Endothelial cell of hepatic sinusoid (primary cell): ENCODE measurements around the gene OGFOD3.
"Not testable (repeated sequence)": the region's sequence is repeated elsewhere in the genome, so short reads cannot be mapped to it uniquely, and the experiment has no call there.

Source experiments
- in situ Hi-C: cut with HindIII; loops from 2 replicates; pipeline ENCODE4 v1.10.0; 2017; ENCODE audit warnings: low sequenced_read_pairs

Gene OGFOD3

DNA sequence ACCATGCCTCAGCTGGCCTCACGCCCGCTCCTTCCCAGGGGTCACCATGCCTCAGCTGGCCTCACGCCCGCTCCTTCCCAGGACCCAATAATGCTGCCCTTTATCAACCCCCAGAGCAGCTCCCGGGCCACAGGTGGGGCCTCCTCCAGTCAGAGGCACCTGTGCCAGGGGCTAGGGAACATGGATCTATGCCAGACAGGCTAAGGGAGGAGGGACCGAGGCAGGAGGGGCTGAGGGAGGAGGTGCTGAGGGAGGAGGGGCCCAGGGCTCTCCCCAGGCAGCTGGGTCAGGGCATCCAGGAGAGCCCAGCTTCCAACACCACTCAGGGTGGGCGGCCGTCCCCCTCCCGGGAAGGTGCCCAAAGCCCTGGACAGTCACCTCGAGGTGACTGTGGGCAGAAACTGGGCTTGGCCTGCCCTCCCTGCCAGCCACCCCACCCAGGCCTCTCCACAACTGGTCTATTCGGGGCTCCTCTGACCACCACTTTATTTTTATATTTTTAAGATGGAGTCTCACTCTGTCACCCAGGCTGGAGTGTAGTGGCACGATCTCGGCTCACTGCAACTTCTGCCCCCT, 27.4 kb downstream of the OGFOD3 start:
- in situ Hi-C loops, result no loop called here

DNA sequence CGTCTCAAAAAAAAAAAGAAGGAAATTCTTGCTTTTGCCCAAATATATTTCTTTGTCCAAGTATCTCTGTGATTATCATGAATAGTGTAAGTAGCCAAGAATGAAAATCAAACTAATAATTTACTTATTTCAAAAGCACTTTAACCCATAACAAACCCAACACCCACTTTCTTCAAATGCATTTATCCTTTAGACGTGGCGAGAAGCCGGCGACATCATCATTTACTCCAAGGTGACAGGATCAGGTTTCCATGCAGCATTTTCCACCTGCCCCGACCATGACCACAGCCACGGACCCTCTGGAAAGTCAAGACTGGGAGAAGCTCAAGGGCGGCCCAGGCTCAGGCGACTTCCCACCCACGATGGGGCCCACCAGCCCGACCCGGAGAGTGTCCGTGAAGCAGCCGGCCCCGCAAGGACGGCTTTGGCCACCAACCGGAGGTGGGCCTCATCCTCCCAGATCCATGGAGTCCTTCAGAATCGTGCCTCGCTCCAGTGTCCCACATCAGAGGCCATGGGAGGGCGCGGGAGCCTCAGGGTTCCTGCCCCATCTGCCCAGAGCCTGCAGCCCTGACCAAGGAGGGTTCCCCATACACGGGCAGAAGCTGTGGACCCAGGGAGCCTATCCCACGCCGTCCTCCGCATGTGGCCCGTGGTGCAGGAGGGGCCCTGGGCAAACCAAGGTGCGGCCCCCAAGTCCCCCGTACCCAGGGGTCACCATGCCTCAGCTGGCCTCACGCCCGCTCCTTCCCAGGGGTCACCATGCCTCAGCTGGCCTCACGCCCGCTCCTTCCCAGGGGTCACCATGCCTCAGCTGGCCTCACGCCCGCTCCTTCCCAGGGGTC, 28.1 kb downstream of the OGFOD3 start:
- in situ Hi-C loops, result no loop called here

DNA sequence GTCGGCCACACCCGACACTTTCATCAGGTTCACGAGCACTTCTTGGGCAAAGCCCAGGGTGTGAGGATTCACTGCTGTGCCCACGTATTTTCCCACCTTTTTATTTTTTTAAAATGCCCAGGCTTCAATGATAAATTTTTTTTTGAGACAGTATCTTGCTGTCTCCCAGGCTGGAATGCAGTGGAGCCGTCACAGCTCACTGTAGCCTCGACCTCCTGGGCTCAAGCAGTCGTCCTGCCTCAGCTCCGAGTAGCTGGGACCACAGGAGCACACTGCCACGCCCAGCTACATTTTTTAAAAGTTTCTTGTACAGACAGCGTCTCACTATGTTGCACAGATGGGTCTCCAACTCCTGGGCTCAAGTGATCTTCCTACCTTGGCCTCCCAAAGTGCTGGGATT, 29.0 kb downstream of the OGFOD3 start:
- in situ Hi-C loops, result no loop called here

DNA sequence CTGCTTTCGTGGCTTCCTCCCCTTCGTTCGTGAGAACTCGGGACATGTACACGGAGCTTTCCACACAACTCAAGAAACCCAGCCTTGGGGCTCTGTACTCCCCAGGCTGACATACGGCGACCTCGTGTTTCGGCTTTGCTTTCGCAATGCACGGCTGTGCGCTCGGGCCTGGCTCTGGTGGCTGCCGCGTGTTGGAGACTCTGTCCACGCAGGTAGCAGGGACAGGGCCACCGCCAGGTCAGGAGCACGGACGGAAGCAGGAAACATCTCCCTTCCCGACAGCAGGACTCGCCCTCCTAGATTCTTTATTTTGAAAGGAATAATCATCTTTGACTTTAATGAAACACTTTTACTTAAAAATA, 29.5 kb downstream of the OGFOD3 start:
- in situ Hi-C loops, result no loop called here

DNA sequence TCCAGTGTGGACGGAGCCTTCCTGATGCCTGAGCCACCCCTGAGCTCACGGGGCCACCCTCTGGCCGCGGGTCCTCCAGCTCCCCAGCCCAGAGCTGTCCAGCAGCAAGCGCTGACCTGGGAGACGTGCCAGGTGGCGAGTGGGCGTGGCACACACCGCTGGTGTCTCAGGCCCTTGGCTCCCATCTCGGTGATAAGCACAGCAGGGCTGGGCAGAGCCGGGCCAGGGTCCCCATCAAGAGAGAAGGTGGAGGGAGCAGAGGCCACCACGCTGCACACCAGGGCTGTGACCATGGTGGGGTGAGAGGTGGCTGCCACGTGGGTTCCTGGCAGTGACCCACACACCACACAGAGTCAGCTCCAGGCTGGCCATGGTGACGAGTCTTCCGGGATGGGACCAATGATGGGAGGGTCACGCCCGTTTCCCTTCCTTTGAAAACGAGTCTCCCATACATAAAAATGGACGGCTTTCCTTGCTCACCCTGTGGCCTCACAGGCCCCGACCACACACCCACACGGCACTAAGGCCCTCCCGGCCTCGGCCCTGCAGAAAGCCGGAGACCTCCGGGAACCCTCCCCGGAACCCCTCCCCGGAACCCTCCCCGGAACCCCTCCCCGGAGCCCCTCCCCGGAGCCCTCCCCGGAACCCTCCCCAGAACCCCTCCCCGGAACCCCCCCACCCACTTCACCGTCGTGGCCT, 30.0 kb downstream of the OGFOD3 start:
- in situ Hi-C loops, result no loop called here

DNA sequence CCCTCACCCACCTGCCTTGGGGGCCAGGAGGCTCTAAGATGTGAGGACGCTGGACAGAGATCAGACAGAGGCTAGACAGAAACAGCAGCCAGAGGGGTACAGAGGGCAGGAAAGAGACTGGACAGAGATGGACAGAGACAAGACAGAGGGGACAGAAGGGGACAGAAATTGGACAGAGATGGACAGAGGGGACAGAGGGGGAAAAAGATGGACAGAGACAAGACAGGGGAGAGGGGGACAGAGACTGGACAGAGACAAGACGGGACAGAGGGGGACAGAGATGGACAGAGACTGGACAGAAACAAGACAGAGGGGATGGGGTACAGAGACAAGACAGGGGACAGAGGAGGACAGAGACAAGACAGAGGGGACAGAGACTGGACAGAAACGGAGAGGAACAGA, 30.7 kb downstream of the OGFOD3 start:
- in situ Hi-C loops, result no loop called here

DNA sequence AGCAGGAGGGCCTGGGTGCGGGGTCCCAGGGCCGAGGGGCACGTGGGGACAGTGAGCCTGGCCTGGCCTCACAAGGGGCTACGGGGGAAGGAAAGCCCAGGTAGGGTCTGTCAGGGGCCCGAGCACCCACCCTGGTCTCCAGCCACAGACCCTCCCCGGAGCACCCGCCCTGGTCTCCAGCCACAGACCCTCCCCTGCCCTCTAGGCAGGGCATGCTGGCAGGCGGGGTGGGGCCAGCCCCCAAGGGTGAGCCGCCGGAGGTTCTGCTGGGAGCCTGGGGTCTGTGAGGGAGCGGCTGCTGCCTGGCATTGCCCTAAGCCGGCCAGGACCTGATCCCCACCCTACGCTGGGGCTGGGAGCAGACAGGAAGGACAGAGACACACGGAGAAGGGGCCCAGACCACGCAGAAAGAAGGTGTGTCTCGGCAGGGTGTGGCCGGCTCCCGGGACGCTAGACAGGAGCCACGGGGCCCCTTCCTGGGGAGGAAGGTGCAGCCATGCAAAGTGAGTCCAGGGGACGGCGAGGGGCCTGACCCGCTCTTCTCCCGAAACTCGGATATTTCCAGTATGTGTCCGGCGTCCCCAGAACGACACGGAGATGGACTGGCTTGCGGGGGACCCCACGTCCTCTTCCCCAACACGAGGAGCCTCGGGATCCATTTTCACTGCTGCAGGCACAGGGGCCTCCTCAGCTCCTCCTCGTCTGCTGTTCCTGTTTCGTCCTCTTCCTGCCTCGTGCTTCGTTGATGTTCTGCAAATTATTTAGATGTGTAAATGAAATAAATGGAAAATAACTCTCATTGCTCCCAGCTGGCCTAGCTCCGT, 31.3 kb downstream of the OGFOD3 start:
- in situ Hi-C loops, result no loop called here

DNA sequence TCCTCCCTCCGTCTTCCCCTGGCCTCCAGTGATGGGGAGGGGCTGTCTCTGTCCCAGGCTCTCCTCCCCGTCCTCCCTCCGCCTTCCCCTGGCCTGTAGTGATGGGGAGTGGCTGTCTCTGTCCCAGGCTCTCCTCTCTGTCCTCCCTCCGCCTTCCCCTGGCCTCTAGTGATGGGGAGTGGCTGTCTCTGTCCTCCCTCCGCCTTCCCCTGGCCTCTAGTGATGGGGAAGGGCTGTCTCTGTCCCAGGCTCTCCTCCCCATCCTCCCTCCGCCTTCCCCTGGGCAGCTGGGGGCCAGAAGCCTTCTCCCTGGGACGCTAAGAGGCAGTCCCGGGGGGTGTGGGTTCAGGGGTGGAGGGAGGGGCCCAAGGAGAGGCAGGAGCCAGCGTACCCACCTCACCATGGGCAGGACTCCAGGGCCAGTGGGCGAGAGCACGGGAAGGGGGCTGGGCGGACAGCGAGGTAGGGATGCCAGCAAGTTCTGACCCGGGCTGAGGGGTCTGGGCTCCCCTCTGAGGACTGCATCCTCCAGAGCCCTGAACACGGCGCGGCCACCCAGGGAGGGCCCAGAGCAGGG, 32.0 kb downstream of the OGFOD3 start:
- in situ Hi-C loops, result no loop called here

DNA sequence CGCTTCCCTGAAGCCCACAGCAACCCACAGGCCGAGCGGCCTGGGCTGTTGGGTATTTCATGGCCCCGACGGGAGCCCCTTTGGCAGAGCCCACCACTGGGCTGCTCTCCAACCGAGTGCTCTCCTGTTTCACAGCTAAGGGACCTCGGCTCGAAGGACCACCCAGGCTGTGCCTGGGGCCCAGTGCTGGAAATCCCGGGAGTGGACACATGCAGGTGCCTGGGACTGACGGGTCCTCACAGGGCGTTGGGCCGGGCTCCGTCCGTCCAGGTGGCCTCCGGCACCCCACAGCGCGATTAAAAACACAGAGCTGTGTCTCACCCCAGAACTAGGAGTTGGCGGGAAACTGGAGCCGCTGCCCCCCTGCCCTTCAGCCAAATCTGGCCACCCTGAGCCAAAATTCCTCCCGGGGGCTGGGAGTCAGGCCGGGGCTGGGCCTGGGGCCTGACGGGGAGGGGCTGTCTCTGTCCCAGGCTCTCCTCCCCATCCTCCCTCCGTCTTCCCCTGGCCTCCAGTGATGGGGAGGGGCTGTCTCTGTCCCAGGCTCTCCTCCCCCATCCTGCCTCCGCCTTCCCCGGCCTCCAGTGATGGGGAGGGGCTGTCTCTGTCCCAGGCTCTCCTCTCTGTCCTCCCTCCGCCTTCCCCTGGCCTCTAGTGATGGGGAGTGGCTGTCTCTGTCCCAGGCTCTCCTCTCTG, 32.7 kb downstream of the OGFOD3 start:
- in situ Hi-C loops, result no loop called here

DNA sequence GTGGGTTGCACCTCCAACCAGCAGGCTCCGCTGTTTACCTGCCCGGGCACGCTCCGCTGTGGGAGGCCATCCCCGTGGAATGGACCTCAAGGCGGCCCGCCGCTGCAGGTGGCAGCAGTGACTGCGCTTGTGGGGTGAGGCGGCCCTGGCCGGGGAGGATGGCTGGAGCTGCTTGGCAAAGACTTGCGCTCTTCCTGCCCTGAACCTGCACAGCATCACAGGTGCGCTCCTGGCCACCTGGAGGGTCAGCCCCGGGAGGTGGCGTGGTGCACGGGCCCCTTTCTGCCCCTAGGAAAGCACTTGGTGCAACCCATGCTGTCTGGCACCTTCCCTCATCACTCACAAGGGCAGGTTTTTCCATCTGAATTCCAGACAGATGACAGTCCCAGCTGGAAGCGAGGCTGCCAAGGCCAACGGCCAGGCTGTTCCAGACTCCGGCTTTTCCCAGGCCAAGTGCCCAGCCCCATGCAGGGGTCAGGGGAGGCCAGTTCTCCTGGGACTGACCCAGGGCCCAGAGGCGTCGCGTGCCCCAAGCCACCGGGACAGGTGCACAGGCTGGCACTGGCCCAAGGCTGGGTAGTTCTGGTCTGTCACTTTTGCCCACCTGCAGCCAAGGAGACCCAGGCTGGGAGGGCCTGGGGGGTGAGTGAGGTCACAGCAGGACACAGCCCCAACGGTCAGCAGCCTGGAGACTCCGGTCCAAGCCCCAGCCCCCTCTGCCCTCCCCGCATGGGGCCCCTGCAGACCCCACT, 33.5 kb downstream of the OGFOD3 start:
- in situ Hi-C loops, result no loop called here

DNA sequence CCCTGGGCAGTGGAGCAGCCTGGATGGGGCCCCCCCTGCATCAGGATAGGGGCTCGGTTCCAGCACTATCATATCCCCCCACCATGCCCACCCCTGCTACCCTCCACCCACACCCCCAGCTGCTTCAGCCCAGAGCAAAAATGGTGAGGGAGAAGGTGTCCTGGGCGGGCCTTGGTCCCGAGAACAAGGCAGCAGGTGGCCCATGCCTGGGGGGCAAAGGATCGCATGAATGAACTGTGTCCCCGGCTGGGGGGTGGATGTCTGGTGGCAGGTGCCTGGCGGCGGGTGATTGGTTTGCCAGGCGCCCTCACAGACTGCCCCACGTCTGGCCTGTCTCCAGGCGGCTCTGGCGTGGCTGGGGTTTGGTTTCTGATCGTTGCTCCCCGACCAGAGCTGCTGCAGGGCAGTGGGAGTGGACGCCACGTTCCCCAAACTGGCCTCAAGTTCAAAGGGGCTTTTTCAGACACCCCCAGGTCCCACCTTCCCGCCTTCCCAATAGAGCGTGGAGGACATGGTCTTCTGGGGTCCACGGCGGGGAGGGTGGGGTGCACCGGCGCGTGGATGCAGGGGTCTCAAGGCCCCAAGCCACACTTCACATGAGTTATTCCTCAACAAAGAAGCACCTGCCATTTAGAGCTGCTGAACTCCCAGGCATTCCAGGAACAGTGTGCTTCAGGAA, 34.2 kb downstream of the OGFOD3 start:
- in situ Hi-C loops, result no loop called here

DNA sequence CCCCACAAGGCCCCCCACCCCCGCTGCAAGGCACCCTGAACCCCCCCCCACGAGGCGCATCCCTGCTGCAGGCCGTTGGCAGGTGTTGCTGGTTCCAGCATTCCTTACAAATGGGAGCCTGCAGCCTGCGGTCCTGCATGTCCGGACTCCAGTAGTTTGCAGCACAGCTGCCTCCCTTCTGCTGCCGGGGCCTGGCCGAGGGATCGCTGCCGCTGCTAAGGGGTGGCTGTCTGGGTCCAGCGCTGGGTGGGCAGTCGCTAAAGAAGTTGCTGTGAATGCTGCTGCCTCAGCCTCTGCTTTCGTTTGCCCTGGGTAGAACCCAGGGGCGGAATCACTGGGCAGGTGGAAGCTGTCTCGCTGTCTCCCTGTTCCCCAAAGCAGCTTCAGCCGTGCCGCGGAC, 35.0 kb downstream of the OGFOD3 start:
- in situ Hi-C loops, result no loop called here

DNA sequence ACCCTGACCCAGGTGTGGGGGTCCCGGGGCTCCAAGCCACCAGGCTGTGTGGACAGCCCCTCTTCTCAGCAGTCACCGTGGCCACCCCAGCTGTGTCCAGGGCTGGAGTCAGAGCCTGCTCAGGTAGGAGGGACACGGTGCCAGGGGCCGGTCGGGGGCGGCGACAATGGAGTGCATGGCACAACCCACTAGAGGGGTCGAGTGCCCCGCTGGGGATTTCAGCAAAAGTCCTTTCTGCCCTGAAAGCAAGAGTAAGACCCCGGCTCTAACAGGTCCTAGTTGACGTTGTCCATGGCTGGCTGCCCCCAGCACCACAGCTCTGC, 35.5 kb downstream of the OGFOD3 start:
- in situ Hi-C loops, result no loop called here

DNA sequence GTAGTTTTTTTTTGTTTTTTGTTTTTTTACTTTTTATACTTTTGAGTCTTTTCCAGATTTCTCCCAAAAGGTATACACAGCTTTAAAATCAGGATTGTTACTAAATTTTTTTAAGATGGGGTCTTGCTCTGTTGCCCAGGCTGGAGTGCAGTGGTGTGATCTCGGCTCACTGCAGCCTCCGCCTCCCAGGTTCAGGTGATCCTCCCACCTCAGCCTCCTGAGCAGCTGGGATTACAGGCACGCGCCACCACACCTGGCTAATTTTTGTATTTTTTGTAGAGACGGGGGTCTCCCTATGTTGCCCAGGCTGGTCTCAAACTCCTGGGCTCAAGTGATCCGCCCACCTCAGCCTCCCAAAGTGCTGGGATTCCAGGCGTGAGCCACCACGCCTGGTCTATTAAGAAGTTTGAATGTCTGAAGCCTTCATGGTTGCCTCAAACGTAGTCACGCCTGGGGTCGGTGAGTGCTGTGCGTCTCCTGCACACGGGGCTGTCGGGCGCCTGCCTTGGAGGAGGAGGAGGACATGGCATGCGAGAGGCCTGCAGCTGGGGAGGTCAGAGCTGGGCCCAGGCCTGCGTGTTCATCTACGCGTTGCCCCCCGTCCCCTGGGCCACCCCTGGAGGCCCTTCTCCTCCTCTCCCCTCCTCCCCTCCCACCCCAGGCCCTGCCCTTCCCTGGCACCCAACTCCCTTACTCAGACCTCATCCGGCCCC, 36.0 kb downstream of the OGFOD3 start:
- in situ Hi-C loops, result not testable (repeated sequence)

DNA sequence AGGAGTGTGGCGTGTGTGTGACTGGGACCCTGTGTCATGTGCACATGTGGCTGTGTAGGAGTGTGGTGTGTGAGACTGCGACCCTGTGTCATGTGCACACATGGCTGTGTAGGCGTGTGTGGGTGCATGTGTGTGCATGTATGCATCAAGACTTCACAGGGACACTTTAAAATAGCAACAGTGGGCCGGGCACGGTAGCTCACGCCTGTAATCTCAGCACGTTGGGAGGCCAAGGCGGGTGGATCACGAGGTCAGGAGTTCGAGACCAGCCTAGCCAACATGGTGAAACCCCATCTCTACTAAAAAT, 36.7 kb downstream of the OGFOD3 start:
- in situ Hi-C loops, result not testable (repeated sequence)

DNA sequence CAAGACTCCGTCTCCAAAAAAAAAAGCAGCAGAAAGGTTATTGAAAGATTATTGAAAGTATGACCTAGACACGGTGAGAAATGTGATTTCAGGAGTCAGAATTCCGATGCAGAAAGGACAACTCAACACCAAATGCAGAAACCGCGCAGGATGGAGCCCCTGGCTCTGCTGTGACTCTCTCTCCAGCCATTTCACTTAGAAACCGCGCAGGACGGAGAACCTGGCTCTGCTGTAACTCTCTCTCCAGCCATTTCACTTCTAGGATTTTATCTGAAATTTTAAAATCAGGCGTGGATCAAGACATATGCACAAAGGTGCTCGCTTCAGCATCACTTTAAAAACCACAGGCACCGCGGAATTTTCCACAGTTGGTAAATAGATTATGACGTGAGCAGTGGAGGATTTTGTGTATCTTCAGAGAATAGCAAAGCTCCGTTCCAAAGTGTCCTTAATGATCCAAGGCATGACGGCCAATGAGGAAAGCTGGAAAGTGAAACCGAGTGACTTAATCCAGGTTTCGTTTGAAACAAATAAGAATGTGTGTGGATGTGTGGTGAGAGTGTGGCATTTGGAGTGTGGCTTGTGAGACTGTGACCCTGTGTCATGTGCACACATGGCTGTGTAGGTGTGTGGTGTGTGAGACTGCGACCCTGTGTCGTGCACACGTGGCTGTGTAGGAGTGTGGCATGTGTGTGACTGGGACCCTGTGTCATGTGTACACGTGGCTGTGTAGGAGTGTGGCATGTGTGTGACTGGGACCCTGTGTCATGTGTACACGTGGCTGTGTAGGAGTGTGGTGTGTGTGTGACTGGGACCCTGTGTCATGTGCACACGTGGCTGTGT, 37.3 kb downstream of the OGFOD3 start:
- in situ Hi-C loops, result no loop called here

DNA sequence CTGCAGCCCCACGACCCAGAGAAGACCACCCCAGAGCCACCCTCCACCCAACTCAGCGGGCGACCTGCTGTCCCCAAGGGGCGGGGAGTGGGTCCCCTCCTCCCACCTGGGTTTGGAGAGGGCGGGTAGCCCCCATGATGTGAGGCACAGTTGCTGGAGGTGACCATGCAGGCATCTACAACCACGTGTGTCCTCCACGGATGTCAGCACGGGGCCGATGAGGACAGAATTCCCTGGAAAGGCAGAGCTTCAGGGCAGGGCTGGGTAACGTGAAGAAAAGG, 39.7 kb downstream of the OGFOD3 start:
- in situ Hi-C loops, result no loop called here
